ENCODE data around the gene TFB1M.

Gene TFB1M

DNA sequence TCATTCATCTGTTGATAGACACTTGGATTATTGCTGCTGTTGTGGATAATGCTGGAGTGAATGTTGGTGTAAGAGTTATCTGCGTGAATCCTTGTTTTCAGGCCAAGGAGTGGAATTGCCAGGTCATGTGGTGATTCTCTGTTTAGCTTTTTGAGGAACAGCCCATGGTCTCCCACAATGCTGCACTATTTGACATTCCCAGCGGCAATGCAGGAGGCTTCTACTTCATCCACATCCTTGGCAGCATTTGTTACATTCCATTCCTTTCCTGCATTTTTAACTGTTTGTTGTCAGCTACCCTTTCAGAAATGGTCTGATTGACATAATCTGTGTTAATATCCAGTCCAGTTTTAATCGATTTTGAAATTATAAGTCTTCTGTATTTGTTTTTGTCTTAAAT lies 102.2 kb downstream of the TFB1M start:
- DNase-seq (ENCODE audit: low read depth in 2 of 2): no peak

DNA sequence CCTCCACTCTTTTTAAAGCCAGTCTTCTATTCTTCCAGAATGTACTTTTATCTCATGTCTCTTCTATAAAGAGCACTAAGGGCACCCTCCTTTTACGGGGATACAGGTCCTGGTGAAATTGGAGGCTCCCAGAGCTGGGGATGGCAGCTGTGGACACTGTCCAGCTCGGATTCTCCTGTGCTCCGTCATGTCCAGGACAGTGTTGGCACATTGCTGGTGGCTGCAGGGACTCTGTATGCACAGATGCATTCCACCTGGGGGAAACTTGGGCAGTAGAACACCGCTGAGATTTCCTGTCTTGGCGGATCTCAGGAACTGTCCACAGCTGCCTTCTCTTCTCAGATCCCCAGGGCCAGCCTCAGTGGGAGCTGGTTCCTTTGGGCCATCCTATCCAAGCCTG lies 107.1 kb downstream of the TFB1M start:
- DNase-seq (ENCODE audit: low read depth in 2 of 2): no peak
